Activated T-cell treated with anti-CD3 and anti-CD28 coated beads, Interleukin-2, amount 50 U/mL, for 48 hours (primary cell): ENCODE measurements around the gene THSD4.

Experiments used
- DNase-seq, 2 experiments: peaks; one replicate each; pipeline ENCODE4 v3.0.0-alpha.2; 2020

THSD4 gene

DNA sequence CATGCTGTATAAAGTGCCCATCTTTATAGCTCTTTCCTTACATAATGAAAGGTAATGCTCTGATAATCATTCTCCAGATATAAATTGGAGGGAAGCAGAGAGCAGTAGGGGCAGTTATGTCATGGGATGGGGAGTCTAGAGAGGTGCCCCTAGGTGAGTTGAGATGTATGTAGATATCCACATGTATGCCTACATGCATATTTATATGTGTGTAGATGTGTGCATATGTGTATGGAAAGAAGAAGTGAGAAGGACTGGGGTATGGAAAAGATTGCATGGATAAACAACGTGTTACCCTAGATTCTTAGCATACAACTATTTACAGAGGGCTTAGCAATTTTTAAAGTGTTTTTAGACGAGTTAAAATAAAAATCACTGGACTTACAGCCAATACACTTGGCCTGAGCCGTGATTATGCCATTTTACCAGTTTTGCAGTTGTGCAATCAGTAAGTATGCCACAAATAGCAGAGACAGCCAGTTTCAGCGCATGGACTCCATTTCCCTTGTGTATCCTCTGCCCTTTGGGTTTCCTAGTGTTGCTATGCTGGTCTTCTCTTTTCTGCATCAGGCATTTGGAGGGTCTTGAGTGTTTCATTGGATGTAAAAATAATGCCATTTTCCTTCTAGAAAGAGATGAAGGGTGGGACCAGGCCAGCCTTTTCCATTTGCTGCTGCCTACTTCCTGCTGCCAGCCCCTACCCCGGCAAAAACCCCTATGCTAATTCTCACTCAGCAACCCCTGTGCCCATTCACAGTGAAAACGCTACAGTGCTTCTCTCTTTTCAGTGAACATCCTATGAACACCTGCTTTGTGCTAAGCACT lies 495.7 kb downstream of the THSD4 start:
- no peak for DNase-seq

DNA sequence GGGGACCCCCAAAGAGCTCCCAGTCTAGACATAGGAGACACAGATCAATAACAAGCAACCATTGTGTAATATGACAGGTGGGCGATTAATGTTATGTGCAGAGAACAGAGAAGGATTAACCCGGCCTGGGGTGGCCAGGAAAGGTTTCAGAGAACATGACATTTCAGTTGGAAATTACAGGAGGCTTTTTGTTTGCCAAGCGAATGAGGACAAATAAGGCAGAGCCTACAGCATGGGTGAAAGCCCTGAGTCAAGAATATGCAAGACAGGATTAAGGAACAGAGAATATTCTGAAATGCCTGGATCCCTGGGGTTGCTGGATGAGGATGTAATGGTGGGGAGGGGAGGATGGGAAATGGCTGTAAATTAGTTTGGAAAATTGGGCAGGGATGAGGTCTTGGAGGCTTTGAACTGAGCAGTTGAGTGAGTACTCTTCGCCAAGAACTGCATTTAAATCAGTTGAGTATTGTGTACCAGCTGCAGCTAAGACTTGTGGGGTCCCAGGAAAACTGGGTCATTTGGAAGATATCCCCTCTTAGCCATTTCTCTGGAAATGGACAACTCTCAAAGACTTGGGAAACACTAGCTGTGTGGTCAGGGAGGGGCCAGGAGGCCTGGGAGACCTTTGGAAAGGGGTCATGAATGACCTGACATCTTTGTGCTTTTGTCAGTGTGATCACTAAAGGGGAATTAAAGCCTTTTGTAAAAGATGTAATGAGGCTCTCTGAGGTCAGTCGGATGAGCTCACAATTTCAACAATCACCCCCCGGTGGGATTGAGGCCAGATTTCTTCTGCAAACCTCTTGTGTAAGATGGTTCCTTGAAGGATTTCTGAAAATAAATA lies 496.5 kb downstream of the THSD4 start:
- DNase-seq, result no peak

DNA sequence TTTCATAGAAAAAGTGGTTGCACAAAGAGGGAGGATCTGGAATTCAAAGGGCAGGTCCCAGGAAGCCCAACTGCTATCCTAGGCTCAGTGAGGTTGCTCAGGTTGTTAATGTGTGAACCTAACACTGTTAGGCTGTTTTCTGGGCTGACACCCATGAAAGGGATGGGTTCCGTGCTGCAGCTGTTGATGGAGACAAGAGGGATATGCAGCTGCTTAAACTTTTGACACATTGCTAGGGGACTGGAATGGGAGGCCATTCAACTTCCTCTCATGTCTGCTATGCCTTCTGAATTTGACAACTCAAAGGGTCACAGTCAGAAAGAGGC lies 497.1 kb downstream of the THSD4 start:
- DNase-seq, result no peak

GRCh38 chr15:71612869-71613268 lies 497.6 kb downstream of the THSD4 start:
- DNase-seq, result no peak

GRCh38 chr15:71623111-71623510 lies 507.8 kb downstream of the THSD4 start:
- DNase-seq, result no peak

- no peak for DNase-seq
Observed at GRCh38 chr15:71626596-71627088, 511.4 kb downstream of the THSD4 start.

GRCh38 chr15:71627188-71627587 lies 511.9 kb downstream of the THSD4 start:
- no peak for DNase-seq

GRCh38 chr15:71627604-71628003 lies 512.3 kb downstream of the THSD4 start:
- no peak for DNase-seq

- no peak for DNase-seq
Observed at GRCh38 chr15:71628988-71629770, 513.9 kb downstream of the THSD4 start.

DNA sequence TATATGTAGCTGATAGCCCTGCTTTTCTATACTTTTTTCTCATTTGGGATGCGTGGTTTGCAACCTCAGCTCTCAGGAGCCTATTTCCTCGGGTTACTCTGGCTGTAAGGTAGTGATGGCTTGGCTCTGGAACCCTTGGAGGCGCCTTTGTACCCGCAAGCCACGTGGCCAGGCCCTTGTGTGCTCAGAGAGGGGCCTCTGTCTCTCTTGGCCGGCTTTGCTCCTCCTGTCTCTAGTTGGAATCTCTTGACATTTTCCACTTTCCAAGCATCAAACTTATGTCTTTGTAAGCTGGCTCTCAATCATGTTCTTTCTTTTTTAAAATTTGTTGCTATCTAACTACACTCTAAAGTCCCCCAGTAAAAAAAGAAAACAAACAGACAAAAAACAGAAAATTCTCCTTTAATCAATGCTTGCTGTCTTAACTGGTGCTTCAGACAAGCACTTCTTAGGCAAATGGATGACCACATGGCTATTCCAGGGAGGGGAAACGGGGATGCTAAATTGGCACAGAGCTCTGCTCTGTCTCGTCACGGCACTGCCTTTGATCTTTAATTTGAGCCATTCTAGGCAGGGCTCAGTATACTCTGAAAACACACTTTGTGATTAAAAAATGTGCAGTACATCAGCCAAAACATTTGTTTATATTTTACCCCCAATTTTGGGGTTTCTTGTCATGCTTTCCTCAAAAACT lies 514.7 kb downstream of the THSD4 start:
- no peak for DNase-seq

DNA sequence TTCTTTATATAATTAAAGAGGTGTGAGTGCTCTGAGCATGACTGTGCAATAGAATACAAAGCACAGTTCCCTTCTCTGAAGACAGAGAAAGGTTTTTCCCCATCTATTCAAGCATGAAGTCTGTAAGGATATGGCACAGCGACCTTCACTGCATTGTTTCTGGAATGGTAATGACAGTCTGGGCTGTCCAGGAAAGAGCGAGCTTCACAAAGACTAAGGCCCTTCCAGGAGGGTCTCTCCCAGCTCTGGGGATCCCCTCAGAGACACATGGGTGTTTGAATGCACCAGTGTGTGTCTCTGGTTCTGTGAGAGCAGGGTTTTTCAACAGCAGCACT lies 515.2 kb downstream of the THSD4 start:
- DNase-seq, result no peak

GRCh38 chr15:71632576-71633195 lies 517.4 kb downstream of the THSD4 start:
- DNase-seq, result no peak

- DNase-seq, result no peak
Observed at GRCh38 chr15:71634820-71635560, 519.7 kb downstream of the THSD4 start.

GRCh38 chr15:71635735-71636134 lies 520.5 kb downstream of the THSD4 start:
- DNase-seq, result no peak

DNA sequence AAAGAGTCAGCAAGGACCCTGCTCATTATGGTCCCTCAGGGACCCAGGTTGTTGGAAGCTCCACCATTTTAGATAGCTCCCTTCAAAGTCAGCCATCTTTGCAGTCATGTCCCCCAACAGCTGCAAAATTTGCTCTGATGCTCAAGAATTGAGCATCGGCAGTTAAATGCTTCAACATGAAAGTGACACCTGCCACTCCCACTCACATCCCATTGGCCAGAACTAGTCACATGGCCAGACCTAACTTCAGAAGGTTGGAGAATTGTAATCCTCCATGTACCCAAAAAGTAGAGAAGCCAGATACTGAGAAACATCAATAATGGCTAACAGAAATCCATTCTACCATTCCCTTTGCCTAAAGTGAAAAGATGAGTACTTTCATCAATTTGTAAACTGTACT lies 523.6 kb downstream of the THSD4 start:
- no peak for DNase-seq

DNA sequence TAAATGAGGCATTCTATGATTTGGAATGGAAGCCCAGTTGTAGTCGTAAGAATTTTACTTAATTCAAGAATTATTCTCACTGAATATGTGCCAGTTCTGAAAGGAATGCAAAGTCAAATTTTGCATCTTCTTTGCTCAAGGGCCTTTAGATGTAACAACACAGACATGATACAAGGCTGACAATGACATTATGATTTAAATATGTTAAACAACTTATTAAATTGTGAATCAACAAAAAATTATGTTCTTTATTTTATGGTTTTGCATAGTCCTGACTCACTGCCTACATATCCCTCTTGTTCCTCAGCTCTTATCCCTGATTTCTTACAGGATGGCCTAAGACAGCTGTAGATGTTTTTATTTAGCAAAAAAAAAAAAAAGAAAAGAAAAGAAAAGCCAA lies 524.2 kb downstream of the THSD4 start:
- DNase-seq, result no peak

GRCh38 chr15:71643918-71644317 lies 528.6 kb downstream of the THSD4 start:
- no peak for DNase-seq

GRCh38 chr15:71646767-71647486 lies 531.7 kb downstream of the THSD4 start:
- no peak for DNase-seq

- DNase-seq, result no peak
Observed at GRCh38 chr15:71647487-71647808, 532.2 kb downstream of the THSD4 start.

DNA sequence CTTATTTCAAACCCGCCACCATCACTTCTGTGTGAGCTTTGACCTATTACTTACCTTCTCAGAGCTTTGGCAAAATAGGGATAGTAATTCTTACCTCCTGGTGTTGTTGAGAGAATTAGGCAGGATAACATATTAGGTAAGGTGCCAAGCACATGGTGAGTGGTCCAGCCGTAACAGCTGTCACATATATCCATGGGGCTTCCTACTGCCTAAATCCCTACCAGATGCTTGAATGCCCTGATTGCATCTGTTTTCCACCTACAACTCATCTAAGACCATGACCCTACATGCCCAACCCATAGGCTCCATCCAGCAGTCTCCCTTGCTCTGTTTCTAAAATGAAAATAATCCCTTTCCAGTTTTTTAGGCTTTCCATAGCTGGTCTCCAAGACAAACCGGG lies 532.8 kb downstream of the THSD4 start:
- no peak for DNase-seq

DNA sequence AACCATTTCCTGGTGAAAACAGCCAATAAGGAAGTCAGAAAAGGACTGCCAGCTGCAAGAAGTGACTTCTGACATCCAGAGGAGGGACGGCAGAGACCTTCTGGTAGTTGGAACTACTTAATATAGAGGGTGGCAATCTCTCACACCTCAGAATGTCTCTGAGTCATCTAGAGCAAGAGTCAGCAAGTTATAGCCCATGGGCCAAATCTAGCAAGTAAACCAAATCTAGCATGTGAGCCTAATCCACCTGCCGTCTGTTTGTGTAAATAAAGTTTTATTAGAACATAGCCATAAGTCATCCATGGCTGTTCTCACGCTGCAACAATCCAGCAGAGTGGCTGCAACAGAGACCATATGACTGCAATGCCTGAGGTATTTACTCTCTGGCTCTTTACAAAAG lies 534.6 kb downstream of the THSD4 start:
- DNase-seq, result no peak
